NT2/D1 (cell line): ENCODE results near the gene PLCXD1.
A peak's percentile ranks its signal among the peaks of the same experiment; 100 is the strongest.
"Not testable (repeated sequence)": the region's sequence is repeated elsewhere in the genome, so short reads cannot be mapped to it uniquely, and the experiment has no call there.

Experiments
- DNase-seq: peaks from one replicate; pipeline ENCODE4 v3.0.0-alpha.2; 2011; ENCODE audit warnings: low read depth, low spot score
- H3K27me3 ChIP-seq: 2 replicates; pipeline ENCODE4 v1.6.0; 2011; ENCODE audit warnings: mild to moderate bottlenecking; ENCODE audit not compliant: insufficient read length, insufficient read depth
- H3K36me3 ChIP-seq: 2 replicates; pipeline ENCODE4 v1.6.1; 2011; ENCODE audit warnings: mild to moderate bottlenecking, low read length, mixed read lengths; ENCODE audit not compliant: insufficient read depth, insufficient read length
- H3K4me1 ChIP-seq: 2 replicates; pipeline ENCODE4 v1.5.1; 2011; ENCODE audit not compliant: insufficient read depth, insufficient read length
- H3K4me3 ChIP-seq: 2 replicates; pipeline ENCODE4 v1.5.1; 2011; ENCODE audit warnings: low read depth; ENCODE audit not compliant: insufficient read length
- H3K9ac ChIP-seq: 2 replicates; pipeline ENCODE4 v1.6.0; 2011; ENCODE audit warnings: low read depth; ENCODE audit not compliant: insufficient read length
- H3K9me3 ChIP-seq: 2 replicates; pipeline ENCODE4 v1.5.1; 2011; ENCODE audit warnings: mild to moderate bottlenecking, low read length; ENCODE audit not compliant: insufficient read depth
- SUZ12 ChIP-seq: IDR thresholded peaks from 2 replicates; pipeline ENCODE4 v1.6.1; 2011; ENCODE audit not compliant: insufficient read length, insufficient read depth; ENCODE audit errors: extremely low read depth
- YY1 ChIP-seq: IDR thresholded peaks from 2 replicates; pipeline ENCODE4 v1.6.1; 2011; ENCODE audit not compliant: insufficient read length, insufficient read depth
- ZNF274 ChIP-seq: IDR thresholded peaks from 2 replicates; pipeline ENCODE4 v1.6.1; 2011; ENCODE audit warnings: mild to moderate bottlenecking, low read depth, low read length

PLCXD1 gene

DNA sequence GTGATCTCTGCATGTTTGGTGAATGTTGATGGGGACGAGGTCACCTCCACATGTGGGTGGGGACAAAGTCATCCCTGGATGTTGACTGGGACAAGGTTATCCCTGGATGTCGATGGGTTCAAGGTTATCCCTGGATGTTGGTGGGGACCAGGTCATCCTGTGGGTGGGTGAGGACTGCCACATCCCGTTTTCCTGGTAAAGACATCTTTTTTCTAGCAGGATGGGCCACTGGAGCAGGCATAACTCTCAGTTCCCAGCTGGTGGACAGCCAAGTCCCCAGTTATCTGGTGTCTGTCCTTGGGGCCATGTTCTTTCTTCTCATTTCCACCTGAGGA is 28.3 kb upstream of the PLCXD1 start:
- Histone ChIP-seq H3K36me3 (no peaks in the 10 kb centered on the region), H3K4me1 (peaks cover 2% of the 10 kb centered on the region), H3K4me3 (no peak overlapping the region), H3K9me3 (no peaks in the 10 kb centered on the region), H3K9ac (no peak overlapping the region), H3K27me3 (no peaks in the 10 kb centered on the region)
- no peak for DNase-seq
- TF ChIP-seq ZNF274: no peak
- no peak for TF ChIP-seq YY1
- no peak for TF ChIP-seq SUZ12

DNA sequence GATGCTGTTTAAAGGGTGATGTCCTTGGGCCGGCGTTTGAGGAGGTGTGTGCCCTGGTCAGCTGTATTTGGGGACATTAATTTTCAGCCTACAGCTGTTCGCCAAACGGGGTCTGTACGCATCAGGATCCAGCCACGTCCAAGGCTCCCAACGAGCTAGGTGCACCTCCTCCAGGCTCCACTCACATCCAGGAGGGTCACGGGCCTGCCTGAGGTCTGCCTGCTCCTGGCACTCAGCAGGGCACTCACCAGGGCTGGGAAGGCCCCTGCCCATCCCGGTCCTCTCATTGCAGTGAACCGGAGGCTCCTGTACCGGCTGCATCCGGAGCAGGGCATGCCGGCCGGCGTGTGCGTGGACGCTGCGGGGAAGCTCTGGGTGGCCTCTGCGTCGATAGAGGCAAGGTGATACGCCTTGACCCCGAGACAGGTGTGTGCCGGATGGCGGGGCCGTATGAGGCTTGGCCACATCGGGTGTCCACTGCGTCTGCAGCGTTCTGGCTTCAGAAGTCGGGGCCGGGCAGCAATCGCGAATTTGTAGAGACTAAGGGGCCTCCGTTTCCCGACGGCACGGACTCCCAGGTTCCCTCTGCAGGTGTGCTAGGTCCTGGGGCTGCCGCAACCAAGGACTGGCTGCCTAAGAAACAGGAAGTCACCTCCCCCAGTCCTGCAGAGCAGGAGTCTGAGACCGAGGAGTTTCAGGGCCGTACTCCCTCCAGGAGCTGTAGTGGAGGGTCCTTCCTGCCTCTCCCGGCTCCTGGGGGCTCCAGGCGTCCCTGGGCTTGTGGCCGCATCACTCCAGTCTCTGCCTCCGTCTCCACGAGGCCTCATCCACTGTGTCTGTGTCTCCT is 27.5 kb upstream of the PLCXD1 start:
- H3K4me1 ChIP-seq: peaks cover 3% of the 10 kb centered on the region
- H3K9me3 ChIP-seq: no peaks in the 10 kb centered on the region
- H3K27me3 ChIP-seq: no peaks in the 10 kb centered on the region
- DNase-seq: no peak
- no peaks in the 10 kb centered on the region for H3K36me3 ChIP-seq
- H3K4me3 ChIP-seq: no peak overlapping the region
- TF ChIP-seq YY1 (no peak), SUZ12 (no peak), ZNF274 (no peak)
- H3K9ac ChIP-seq: no peak overlapping the region

DNA sequence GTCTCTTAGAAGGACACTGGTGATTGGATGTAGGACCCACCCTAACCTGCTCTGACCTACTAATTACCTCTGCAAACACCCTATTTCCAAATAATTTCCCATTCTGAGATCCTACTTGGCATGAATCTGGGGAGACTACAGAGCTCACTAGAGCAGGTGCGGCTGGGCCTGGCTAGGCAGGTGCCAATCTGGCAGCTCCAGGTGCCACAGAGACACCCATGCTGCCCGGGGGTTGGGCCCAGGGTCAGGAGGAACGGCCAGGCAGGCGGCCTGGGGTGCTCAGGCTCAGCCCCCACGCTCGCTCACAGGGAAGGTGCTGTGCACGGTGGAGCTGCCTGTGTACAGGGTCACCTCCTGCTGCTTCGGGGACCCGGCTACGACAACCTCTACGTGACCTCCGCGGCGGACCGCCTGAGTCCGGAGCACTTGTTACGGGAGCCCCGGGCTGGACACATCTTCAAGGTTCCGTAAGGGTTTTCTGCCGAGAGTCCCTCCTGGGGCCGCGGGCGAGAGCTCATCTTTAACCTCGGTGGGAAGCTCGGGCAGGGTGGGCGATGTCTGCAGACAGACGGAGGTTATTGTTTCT is 26.5 kb upstream of the PLCXD1 start:
- no peak overlapping the region for H3K4me3 ChIP-seq
- TF ChIP-seq ZNF274: no peak
- TF ChIP-seq YY1: no peak
- TF ChIP-seq SUZ12: no peak
- H3K9me3 ChIP-seq: no peaks in the 10 kb centered on the region
- no peaks in the 10 kb centered on the region for H3K27me3 ChIP-seq
- peaks cover 3% of the 10 kb centered on the region for H3K4me1 ChIP-seq
- peak overlapping the region; percentile 21 for H3K9ac ChIP-seq
- DNase-seq: no peak
- H3K36me3 ChIP-seq: no peaks in the 10 kb centered on the region

DNA sequence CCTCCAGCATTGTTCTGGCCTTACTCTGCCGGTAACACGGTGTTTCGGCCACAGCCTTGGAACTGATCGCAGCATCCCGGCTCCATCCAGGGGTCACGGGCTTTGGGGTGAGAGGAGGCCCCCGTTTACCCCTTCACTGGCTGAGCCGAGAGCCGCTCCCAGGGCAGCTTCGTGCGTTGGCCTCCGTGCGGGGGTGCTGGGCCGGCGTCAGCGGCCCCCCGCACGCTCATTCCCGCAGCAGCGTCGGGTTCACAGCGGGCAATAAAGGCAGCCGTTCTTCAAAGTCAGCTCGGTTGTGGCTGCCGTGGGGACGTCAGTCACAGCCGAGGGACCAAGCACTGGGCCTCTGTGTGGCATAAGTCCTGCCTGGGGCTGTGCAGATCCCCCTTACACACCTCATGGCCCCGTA is 25.3 kb upstream of the PLCXD1 start:
- no peak for DNase-seq
- Histone ChIP-seq H3K36me3 (no peaks in the 10 kb centered on the region), H3K9me3 (no peaks in the 10 kb centered on the region), H3K4me1 (peaks cover 3% of the 10 kb centered on the region), H3K27me3 (no peaks in the 10 kb centered on the region), H3K9ac (no peak overlapping the region), H3K4me3 (no peak overlapping the region)
- no peak for TF ChIP-seq YY1
- no peak for TF ChIP-seq SUZ12
- TF ChIP-seq ZNF274: no peak

DNA sequence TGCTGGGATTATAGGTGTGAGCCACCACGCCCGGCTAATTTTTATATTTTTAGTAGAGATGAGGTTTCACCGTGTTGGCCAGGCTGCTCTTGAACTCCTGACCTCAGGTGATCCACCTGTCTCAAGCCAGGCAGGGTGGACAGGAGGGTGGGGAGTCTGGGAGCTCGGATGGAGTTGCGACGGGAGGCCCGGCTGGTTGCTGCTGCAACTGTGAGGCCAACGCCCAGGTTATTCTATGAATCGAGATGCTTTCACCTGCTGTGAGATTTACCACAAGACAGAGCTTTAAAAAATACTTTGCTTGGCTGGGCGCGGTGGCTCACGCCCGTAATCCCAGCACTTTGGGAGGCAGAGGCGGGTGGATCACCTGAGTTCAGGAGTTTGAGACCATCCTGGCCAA is 24.1 kb upstream of the PLCXD1 start:
- H3K9me3 ChIP-seq, H3K4me1 ChIP-seq, H3K9ac ChIP-seq, DNase-seq, H3K4me3 ChIP-seq, H3K27me3 ChIP-seq, H3K36me3 ChIP-seq: not testable (repeated sequence)

DNA sequence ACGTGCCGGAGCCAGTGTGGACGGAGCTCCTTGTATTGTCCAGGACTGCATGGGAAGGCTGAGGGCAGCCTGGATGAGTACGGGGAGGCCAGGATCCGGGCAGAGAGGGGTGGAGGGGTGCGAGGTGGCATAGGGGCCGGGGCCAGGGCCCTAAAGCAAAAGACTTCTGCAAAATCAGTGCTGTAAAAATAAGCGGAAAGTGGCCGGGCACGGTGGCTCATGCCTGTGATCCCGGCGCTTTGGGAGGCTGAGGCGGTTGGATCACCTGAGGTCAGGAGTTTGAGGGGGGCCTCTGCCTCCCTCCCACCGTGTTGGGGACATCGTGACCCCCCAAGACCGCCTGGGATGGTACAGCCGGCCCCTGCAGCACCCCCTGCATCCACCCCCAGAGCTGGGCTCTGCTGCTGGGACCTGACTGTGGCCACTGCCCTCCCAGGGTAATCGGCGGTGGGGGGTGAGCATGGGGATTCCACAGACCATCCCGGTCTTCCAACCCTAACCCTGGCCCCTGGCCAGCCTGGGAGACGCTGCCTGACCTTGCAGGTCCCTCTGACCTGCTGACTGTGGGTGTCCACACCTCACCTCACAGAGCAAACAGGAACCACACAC is 23.4 kb upstream of the PLCXD1 start:
- Histone ChIP-seq H3K4me3 (no peak overlapping the region), H3K9ac (no peak overlapping the region), H3K9me3 (no peaks in the 10 kb centered on the region), H3K4me1 (peaks cover 9% of the 10 kb centered on the region), H3K27me3 (no peaks in the 10 kb centered on the region), H3K36me3 (no peaks in the 10 kb centered on the region)
- DNase-seq: no peak
- no peak for TF ChIP-seq ZNF274
- TF ChIP-seq SUZ12: no peak
- TF ChIP-seq YY1: no peak

- H3K36me3 ChIP-seq: no peaks in the 10 kb centered on the region
- no peak overlapping the region for H3K9ac ChIP-seq
- TF ChIP-seq ZNF274: no peak
- TF ChIP-seq SUZ12: no peak
- no peak for TF ChIP-seq YY1
- H3K4me1 ChIP-seq: peaks cover 9% of the 10 kb centered on the region
- H3K4me3 ChIP-seq: no peak overlapping the region
- H3K9me3 ChIP-seq: no peaks in the 10 kb centered on the region
- H3K27me3 ChIP-seq: no peaks in the 10 kb centered on the region
- no peak for DNase-seq
These were observed 22.7 kb upstream of the PLCXD1 start for GRCh38 chrX:258291-259040.
